ENCODE data around the gene DUOXA1.

DNA sequence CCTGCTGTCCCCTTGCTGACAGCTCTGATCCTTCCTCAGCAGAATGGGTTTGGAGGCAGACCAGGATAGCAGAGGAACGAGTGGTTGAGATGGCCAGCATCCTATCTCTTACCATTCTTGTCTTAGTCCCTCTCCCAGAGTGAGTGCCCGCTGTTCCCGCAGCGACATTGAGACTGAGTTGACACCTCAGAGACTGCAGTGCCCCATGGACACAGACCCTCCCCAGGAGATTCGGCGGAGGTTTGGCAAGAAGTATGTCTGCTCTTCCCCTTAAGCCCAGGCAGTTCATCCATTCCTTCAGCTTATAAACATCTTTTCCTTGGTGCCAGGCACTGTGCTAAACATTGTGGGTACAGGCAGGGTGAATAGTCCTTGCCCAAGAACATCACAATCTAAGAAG, 21.3 kb upstream of the DUOXA1 start:
- TF ChIP-seq, protein P1, sequence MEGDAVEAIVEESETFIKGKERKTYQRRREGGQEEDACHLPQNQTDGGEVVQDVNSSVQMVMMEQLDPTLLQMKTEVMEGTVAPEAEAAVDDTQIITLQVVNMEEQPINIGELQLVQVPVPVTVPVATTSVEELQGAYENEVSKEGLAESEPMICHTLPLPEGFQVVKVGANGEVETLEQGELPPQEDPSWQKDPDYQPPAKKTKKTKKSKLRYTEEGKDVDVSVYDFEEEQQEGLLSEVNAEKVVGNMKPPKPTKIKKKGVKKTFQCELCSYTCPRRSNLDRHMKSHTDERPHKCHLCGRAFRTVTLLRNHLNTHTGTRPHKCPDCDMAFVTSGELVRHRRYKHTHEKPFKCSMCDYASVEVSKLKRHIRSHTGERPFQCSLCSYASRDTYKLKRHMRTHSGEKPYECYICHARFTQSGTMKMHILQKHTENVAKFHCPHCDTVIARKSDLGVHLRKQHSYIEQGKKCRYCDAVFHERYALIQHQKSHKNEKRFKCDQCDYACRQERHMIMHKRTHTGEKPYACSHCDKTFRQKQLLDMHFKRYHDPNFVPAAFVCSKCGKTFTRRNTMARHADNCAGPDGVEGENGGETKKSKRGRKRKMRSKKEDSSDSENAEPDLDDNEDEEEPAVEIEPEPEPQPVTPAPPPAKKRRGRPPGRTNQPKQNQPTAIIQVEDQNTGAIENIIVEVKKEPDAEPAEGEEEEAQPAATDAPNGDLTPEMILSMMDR (conservative IDR thresholded peaks at IDR 0.05): no peak
- no peak for TF ChIP-seq ZFX (IDR thresholded peaks at IDR 0.05)

Data from C4-2B (cell line).